GM23248 (cell line): ENCODE data around the gene SETBP1. TPM values are rescaled to one million over a fixed set of nuclear protein-coding genes. Genes with fewer than 3 reads are reported as not detected.

Experiments
- DNase-seq: peaks from one replicate; pipeline ENCODE4 v3.0.0-alpha.2; 2015
- H2AFZ ChIP-seq: fragments of 200-600 bp; sonication (generic); 2 replicates; pipeline ENCODE4 v1.6.1; 2016; ENCODE audit warnings: antibody characterized with exemption
- H3F3A ChIP-seq: fragments of 200-600 bp; sonication (generic); 2 replicates; pipeline ENCODE4 v1.6.1; 2016; ENCODE audit warnings: mild to moderate bottlenecking, antibody characterized with exemption, mixed run types; ENCODE audit not compliant: insufficient read depth
- H3K27ac ChIP-seq: fragments of 200-600 bp; sonication (generic); 2 replicates; pipeline ENCODE4 v1.5.1; 2016; ENCODE audit warnings: mild to moderate bottlenecking
- H3K27me3 ChIP-seq: fragments of 200-600 bp; sonication (generic); replicated peaks from 2 replicates; pipeline ENCODE4 v1.6.1; 2016; ENCODE audit warnings: mild to moderate bottlenecking; ENCODE audit not compliant: insufficient read depth
- H3K36me3 ChIP-seq: fragments of 200-600 bp; sonication (generic); 2 replicates; pipeline ENCODE4 v1.6.1; 2016; ENCODE audit warnings: low read depth, mild to moderate bottlenecking
- H3K4me1 ChIP-seq: fragments of 200-600 bp; sonication (generic); 2 replicates; pipeline ENCODE4 v1.6.1; 2016; ENCODE audit warnings: mild to moderate bottlenecking; ENCODE audit not compliant: insufficient read depth
- H3K4me2 ChIP-seq: fragments of 200-600 bp; sonication (generic); one replicate; pipeline ENCODE4 v1.6.1; 2016; ENCODE audit warnings: mild to moderate bottlenecking; ENCODE audit not compliant: unreplicated experiment
- H3K4me3 ChIP-seq: fragments of 200-600 bp; sonication (generic); 2 replicates; pipeline ENCODE4 v1.5.1; 2016; ENCODE audit warnings: mild to moderate bottlenecking
- H3K79me2 ChIP-seq: fragments of 200-600 bp; sonication (generic); 2 replicates; pipeline ENCODE4 v1.6.1; 2016; ENCODE audit warnings: mild to moderate bottlenecking; ENCODE audit not compliant: insufficient read depth
- H3K9ac ChIP-seq: fragments of 200-600 bp; sonication (generic); 2 replicates; pipeline ENCODE4 v1.6.1; 2016; ENCODE audit warnings: mild to moderate bottlenecking
- H3K9me2 ChIP-seq: fragments of 200-600 bp; sonication (generic); 2 replicates; pipeline ENCODE4 v1.6.1; 2016; ENCODE audit warnings: mixed run types, mild to moderate bottlenecking, moderate library complexity; ENCODE audit not compliant: insufficient read depth
- H3K9me3 ChIP-seq: fragments of 200-600 bp; sonication (generic); one replicate; pipeline ENCODE4 v1.6.1; 2017; ENCODE audit warnings: low read depth
- H4K20me1 ChIP-seq: fragments of 200-600 bp; sonication (generic); 2 replicates; pipeline ENCODE4 v1.6.0; 2016; ENCODE audit not compliant: insufficient read depth
- EZH2 ChIP-seq: fragments of 200-600 bp; sonication (generic); IDR thresholded peaks from 2 replicates; pipeline ENCODE4 v1.6.1; 2018; ENCODE audit warnings: antibody characterized with exemption, mild to moderate bottlenecking; ENCODE audit not compliant: insufficient read depth, poor library complexity, severe bottlenecking
- EZH2phosphoT487 ChIP-seq: fragments of 200-600 bp; sonication (generic); IDR thresholded peaks from 2 replicates; pipeline ENCODE4 v1.6.1; 2018; ENCODE audit warnings: antibody characterized with exemption, moderate library complexity, mild to moderate bottlenecking, low read depth; ENCODE audit not compliant: insufficient read depth
- WGBS, 2 experiments: methylation state at CpG; one replicate each; pipeline ENCODE4 v1.1.6; 2015 to 2017; ENCODE audit warnings: low lambda C conversion rate in 2 of 2, low coverage in 1 of 2; ENCODE audit errors: missing lambda C conversion rate in 2 of 2; 5-methylcytosine and 5-hydroxymethylcytosine counted together
- in situ Hi-C: fragments of 300-500 bp; cut with MboI; formaldehyde crosslinking; loops from 2 replicates; pipeline ENCODE4 v1.15.0; 2020
- microRNA-seq: library from miRNA; unstranded; fragments of <30 nt; microRNA quantifications from one replicate; pipeline ENCODE4, GENCODE V29; 2016; ENCODE audit warnings: borderline number of aligned reads
- polyA plus RNA-seq: library from polyadenylated mRNA; unstranded; fragments of >200 nt; fragmentation: Nextera tagmentation; extraction: Ambion mirVana; gene quantifications from 2 replicates; pipeline ENCODE4 v1.2.1, GENCODE V29; 2016
- small RNA-seq: library from RNA; depleted of rRNA; stranded (forward); fragments of <200 nt; gene quantifications from one replicate; pipeline ENCODE3, GENCODE V24; 2014; ENCODE audit warnings: low read depth, low replicate concordance
- total RNA-seq: library from RNA; depleted of rRNA; stranded (reverse); fragments of >200 nt; shearing (Covaris generic); gene quantifications from 2 replicates; pipeline ENCODE4 v1.2.3, GENCODE V29; 2014

Gene SETBP1
- total and polyA plus RNA-seq, 2 experiments from 2014 or later, result 1.3 to 4.1 TPM

- Histone ChIP-seq H3K9me2 (no peaks in the 10 kb centered on the region), H3K9ac (no peak overlapping the region), H3K36me3 (no peaks in the 10 kb centered on the region), H3K9me3 (no peaks in the 10 kb centered on the region), H3K79me2 (no peaks in the 10 kb centered on the region), H3K4me3 (0 out of 2 replicates have a peak overlapping the region, but pooled peaks have one; percentile 15), H3F3A (peaks cover 47% of the 10 kb centered on the region), H3K27me3 (no peaks in the 10 kb centered on the region), H3K27ac (peak overlapping the region; percentile 31; the same call in 1 of the 2 replicates), H4K20me1 (no peaks in the 10 kb centered on the region), H3K4me2 (peak overlapping the region; percentile 70), H3K4me1 (peaks cover 57% of the 10 kb centered on the region), H2AFZ (no peak overlapping the region)
- in situ Hi-C loops, result no loop called here
- TF ChIP-seq EZH2phosphoT487 (no peak), EZH2 (no peak)
- WGBS, 2 experiments, result 7 to 8% methylated on average over 7 of the region's 7 CpGs
- DNase-seq, result peak; percentile 77
Measured at GRCh38 chr18:45110577-45111501, 430.2 kb downstream of the SETBP1 start.

GRCh38 chr18:45111502-45111848, 430.8 kb downstream of the SETBP1 start:
- H3K27me3 ChIP-seq, result no peaks in the 10 kb centered on the region
- H3K4me2 ChIP-seq, result peak overlapping the region; percentile 70
- H3K27ac ChIP-seq, result no peak overlapping the region
- TF ChIP-seq EZH2phosphoT487 (no peak), EZH2 (no peak)
- H4K20me1 ChIP-seq, result no peaks in the 10 kb centered on the region
- no peaks in the 10 kb centered on the region for H3K9me3 ChIP-seq
- H2AFZ ChIP-seq, result no peak overlapping the region
- H3F3A ChIP-seq, result peaks cover 44% of the 10 kb centered on the region
- in situ Hi-C loops, result no loop called here
- DNase-seq, result no peak
- H3K9me2 ChIP-seq, result no peaks in the 10 kb centered on the region
- no peak overlapping the region for H3K4me3 ChIP-seq
- peaks cover 55% of the 10 kb centered on the region for H3K4me1 ChIP-seq
- H3K36me3 ChIP-seq, result no peaks in the 10 kb centered on the region
- 15 to 26% methylated on average over 1 of the region's 1 CpG for WGBS, 2 experiments
- no peak overlapping the region for H3K9ac ChIP-seq
- H3K79me2 ChIP-seq, result no peaks in the 10 kb centered on the region

GRCh38 chr18:45112682-45113081, 432.0 kb downstream of the SETBP1 start:
- Histone ChIP-seq H3F3A (peaks cover 36% of the 10 kb centered on the region), H3K9ac (no peak overlapping the region), H3K4me2 (no peak overlapping the region), H3K4me1 (peaks cover 43% of the 10 kb centered on the region), H3K4me3 (no peak overlapping the region), H3K79me2 (no peaks in the 10 kb centered on the region), H3K27me3 (no peaks in the 10 kb centered on the region), H3K36me3 (no peaks in the 10 kb centered on the region), H2AFZ (no peak overlapping the region), H3K27ac (no peak overlapping the region), H3K9me2 (no peaks in the 10 kb centered on the region), H3K9me3 (no peaks in the 10 kb centered on the region), H4K20me1 (no peaks in the 10 kb centered on the region)
- 92 to 100% methylated on average over 1 of the region's 1 CpG for WGBS, 2 experiments
- no peak for DNase-seq
- in situ Hi-C loops, result no loop called here
- TF ChIP-seq EZH2phosphoT487, result no peak
- TF ChIP-seq EZH2, result no peak

GRCh38 chr18:45116116-45116515, 435.4 kb downstream of the SETBP1 start:
- in situ Hi-C loops, result no loop called here
- 25 to 30% methylated on average over 4 of the region's 4 CpGs for WGBS, 2 experiments

More at GRCh38 chr18:45116116-45116515, 435.4 kb downstream of the SETBP1 start:
- H3K36me3 ChIP-seq, result no peaks in the 10 kb centered on the region
- H4K20me1 ChIP-seq, result no peaks in the 10 kb centered on the region
- H3K9me3 ChIP-seq, result no peaks in the 10 kb centered on the region
- no peaks in the 10 kb centered on the region for H3K27me3 ChIP-seq
- no peak overlapping the region for H3K27ac ChIP-seq
- no peak overlapping the region for H3K4me3 ChIP-seq
- no peaks in the 10 kb centered on the region for H3K9me2 ChIP-seq
- DNase-seq, result peak; percentile 34
- H2AFZ ChIP-seq, result no peak overlapping the region
- no peak overlapping the region for H3K4me2 ChIP-seq
- peaks cover 7% of the 10 kb centered on the region for H3F3A ChIP-seq
- no peaks in the 10 kb centered on the region for H3K79me2 ChIP-seq
- peaks cover 10% of the 10 kb centered on the region for H3K4me1 ChIP-seq
- H3K9ac ChIP-seq, result no peak overlapping the region
- no peak for TF ChIP-seq EZH2

Small RNA genes within 50 kb of the gene (microRNA-seq; reads per million reads assigned to microRNA genes)
- gene MIR4319, result not detected

Small RNA genes within 50 kb of the gene (small RNA-seq; reads per million reads assigned to genes)
- gene MIR4319, result not detected
